Prostate gland (tissue), 2 donors: ENCODE measurements around the gene PDZRN4.

Experiments
- CTCF ChIP-seq, 4 experiments: fragments of 200-600 bp in 2 of 4; fragments of 450-650 bp in 2 of 4; sonication (generic) in 2 of 4; IDR thresholded peaks; 1 replicate in 3 of 4; 2 replicates in 1 of 4; pipeline ENCODE4 v1.5.1; 2016 to 2019; ENCODE audit warnings: antibody characterized with exemption in 4 of 4, mild to moderate bottlenecking in 2 of 4, moderate library complexity in 2 of 4
- POLR2A ChIP-seq: fragments of 450-650 bp; IDR thresholded peaks from one replicate; pipeline ENCODE4 v1.6.1; 2016; ENCODE audit warnings: antibody characterized with exemption, mild to moderate bottlenecking
- POLR2AphosphoS5 ChIP-seq: sonication (generic); formaldehyde crosslinking; IDR thresholded peaks from one replicate; pipeline ENCODE4 v1.6.1; 2017; ENCODE audit warnings: antibody characterized with exemption

GRCh38 chr12:41552588-41552987 lies 364.5 kb downstream of the PDZRN4 start:
- TF ChIP-seq CTCF (IDR thresholded peaks at IDR 0.05) (no peak), POLR2A (no peak), POLR2AphosphoS5 (no peak)
